HG03469 (cell line): ENCODE measurements around the gene CEP350.

ENCODE experiments used
- ATAC-seq: cut with Tn5 transposase; IDR thresholded peaks from one replicate; pipeline ENCODE4 v1.9.1; 2021; ENCODE audit warnings: mild to moderate bottlenecking, moderate library complexity, moderate number of reproducible peaks; ENCODE audit not compliant: unreplicated experiment

CEP350 gene

DNA sequence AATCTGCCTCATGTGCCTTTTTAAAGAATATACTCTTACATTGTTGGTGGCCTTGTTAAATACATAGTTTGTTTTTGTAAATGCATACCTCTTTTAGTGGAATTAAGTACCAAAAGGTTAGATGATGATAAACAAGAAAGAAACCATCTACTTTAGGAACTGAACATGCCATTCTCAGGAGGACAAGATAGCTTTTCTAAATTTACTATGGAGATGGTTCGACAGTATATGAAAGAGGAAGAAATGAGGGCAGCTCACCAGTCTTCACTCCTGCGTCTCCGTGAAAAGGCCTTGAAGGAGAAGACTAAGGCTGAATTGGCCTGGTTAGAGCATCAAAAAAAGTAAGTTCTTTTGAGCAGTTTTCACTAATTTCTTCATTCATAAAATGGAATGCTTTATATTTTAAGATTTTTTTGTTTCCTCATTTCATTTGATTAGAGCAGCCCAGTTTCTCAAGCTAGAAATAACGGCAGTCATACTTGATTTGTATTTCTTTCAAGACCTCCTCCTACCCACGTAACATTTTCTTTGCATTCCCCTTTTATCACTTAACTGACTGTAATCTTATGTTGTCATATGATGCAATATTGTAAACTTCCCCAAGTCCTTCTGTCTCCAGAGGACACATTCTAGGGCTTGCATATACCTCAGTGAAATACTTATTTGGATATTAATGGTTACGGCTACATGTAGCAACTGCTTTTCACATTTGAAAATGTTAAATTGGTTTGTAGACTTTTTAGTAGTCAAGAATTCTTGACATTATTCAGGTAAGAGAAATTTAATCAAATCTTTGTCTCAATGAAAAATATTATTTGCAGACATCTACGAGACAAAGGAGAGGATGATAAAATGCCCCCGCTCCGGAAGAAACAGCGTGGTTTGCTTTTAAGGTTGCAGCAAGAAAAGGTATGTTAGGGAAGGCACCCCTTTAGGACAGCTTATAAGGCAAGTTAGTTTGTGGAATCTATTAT lies 99.3 kb downstream of the CEP350 start:
- ATAC-seq: no peak

- no peak for ATAC-seq
These were observed 103.3 kb downstream of the CEP350 start for GRCh38 chr1:180057883-180058396.

- no peak for ATAC-seq
These were observed 106.4 kb downstream of the CEP350 start for GRCh38 chr1:180061019-180061418.

GRCh38 chr1:180062452-180062971 lies 107.9 kb downstream of the CEP350 start:
- no peak for ATAC-seq

- no peak for ATAC-seq
These were observed 110.8 kb downstream of the CEP350 start for GRCh38 chr1:180065408-180065807.

DNA sequence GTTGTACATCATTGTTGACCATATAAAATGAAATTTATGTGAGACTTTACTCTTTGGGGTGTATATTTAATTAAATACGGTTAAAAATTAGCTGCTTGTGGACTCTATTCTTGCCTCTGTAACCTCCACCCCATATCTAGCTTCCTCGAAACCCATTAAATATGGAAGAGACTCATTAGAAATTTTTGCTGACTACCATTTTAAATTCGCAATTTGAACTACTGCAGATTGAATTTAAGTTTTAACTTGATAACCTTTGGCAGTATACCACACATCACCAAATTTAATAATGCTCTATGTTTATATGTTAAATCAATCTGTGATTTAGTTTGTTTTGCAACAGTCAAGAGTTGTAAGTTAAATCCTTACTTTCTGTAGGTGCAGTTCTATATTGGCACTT lies 111.5 kb downstream of the CEP350 start:
- no peak for ATAC-seq

GRCh38 chr1:180070286-180070685 lies 115.7 kb downstream of the CEP350 start:
- no peak for ATAC-seq

- no peak for ATAC-seq
These were observed 117.1 kb downstream of the CEP350 start for GRCh38 chr1:180071759-180072158.

GRCh38 chr1:180080439-180080838 lies 125.8 kb downstream of the CEP350 start:
- ATAC-seq: no peak

DNA sequence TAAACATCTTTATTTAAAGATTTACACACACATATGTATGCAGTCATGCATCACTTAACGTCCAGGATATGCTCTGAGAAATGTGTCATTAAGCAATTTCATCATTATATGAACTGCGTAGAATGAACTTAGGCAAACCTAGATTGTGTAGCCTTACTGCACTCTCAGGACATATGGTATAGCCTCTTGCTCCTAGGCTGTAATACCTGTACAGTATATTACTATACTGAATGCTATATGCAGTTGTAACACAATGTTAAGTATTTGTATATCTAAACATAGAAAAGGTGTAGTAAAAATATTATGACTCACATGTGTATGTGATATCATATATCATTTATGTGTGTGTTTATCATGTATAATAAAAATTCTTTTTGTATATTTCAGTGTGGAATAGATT lies 126.9 kb downstream of the CEP350 start:
- no peak for ATAC-seq

- ATAC-seq: no peak
These were observed 128.6 kb downstream of the CEP350 start for GRCh38 chr1:180083164-180083563.

- no peak for ATAC-seq
These were observed 130.3 kb downstream of the CEP350 start for GRCh38 chr1:180084867-180085266.

DNA sequence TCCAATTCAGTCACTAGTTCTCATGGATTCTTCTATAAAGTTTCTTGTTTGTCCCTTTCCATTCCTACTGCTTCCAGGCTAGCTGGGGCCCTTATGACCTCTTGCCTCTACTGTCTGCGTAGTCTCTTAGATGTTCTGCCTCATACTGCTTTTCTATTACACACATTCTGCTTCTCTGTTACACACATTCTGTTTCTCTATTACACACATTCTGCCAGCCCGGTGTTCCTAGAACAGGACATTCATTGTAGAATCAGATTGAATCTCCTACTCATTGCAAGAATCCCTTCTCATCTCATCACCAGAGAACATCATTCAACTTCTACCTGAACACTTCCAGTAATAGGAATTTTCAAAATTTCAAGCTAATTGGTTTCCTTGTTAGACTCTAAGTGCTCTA lies 130.7 kb downstream of the CEP350 start:
- no peak for ATAC-seq

- ATAC-seq: no peak
These were observed 138.5 kb downstream of the CEP350 start for GRCh38 chr1:180092931-180093650.

GRCh38 chr1:180094705-180095295 lies 140.2 kb downstream of the CEP350 start:
- no peak for ATAC-seq

DNA sequence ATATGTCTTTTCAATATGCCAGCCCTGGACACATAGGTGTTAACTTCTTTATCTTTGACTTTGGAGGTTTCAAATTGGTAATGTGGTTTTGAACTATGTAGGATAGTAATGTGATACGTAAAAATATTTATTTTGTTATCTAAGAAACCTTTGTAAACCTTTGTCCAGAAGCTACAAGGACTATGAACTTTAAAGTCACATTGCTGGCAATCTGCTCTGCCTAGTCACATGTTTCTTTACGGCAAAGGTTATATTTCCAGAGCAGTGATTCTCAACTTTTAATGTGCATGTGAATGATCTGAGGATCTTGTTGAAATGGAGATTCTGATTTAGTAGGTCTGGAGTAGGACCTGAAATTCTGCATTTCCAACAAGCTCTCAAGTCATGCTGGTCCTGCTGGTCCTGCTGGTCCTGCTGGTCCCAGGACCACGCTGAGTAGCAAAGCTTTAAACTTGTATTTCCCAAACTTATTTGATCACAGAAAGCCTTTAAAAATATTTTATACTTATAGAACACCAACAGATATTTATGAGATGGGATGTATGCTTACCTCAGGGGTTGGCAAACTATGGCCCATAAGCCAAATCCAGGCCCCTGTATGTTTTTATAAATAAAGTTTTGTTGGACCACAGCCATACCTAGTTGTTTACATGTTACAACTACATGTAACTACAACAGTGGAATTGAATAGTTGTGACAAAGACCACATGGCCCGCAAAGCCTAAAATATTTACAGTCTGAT lies 142.1 kb downstream of the CEP350 start:
- no peak for ATAC-seq

GRCh38 chr1:180097326-180097605 lies 142.7 kb downstream of the CEP350 start:
- ATAC-seq: no peak

DNA sequence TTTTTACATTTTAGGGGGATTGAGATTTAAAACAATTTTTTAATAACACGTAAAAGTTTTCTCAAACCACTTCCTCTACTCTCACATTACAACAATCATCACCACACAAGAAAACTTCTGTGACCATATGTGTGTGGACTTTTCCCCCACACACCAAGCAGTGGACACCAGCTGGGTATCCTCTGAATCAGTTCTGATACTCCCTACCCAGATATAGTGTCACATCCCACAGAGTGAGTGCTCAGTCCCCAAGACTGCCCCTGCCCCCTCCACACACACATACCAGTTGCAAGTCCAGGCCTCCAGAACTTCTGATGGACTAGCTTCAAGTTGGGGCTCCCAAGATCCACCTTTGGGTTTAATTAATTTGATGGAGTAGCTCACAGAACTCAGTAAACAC lies 146.8 kb downstream of the CEP350 start:
- ATAC-seq: no peak

DNA sequence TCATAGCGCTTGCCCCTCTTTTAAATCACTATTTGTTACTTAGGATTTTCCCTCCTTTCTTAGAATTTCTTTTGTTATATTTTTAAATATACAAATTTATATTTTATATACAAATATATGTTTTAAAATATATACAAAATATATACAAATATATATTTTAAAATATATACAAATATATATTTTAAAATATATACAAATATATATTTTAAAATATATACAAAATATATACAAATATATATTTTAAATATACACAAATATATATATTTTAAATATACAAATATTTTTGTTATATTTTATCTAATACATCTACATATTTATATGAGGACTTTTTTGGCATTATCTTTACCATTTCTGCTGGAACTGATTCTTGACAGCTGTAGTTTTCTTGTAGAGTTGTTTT lies 149.2 kb downstream of the CEP350 start:
- no peak for ATAC-seq

DNA sequence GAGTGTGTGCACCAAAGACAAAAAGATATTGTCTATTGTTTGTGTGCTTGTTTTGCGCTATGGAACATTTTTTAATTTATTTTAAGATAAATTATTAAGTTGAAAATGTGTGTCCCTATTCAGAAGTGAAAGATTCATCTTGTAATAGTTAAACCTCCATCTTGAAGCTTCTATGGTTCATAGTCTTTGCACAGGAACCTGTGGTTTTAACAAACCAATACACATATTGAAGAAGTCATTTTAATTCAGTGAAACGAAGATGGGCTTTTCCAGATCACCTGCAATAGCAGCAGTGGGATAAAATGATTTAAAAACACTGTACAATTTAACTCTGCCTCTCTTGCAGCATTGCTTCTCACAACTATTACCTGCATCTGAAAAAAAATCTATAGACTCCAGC lies 157.5 kb downstream of the CEP350 start:
- ATAC-seq: no peak
